OCI-LY3 (cell line): ENCODE measurements around the gene CA10.
A peak's percentile ranks its signal among the peaks of the same experiment; 100 is the strongest.

Source experiments
- H2AFZ ChIP-seq: fragments of 200-600, 300-600 bp; shearing (Covaris generic); 2 replicates; pipeline ENCODE4 v1.6.0; 2014; ENCODE audit warnings: antibody characterized with exemption, low read depth, low read length
- H3K27ac ChIP-seq: fragments of 200-600, 300-600 bp; sonication (generic); 2 replicates; pipeline ENCODE4 v1.5.1; 2014; ENCODE audit warnings: mild to moderate bottlenecking, low read length, moderate library complexity, mixed read lengths
- H3K27me3 ChIP-seq: fragments of 200-600, 300-600 bp; sonication (generic); 2 replicates; pipeline ENCODE4 v1.6.1; 2014; ENCODE audit warnings: low read depth, low read length, mixed read lengths
- H3K36me3 ChIP-seq: fragments of 200-600, 300-600 bp; sonication (generic); replicated peaks from 2 replicates; pipeline ENCODE3; 2014; ENCODE audit warnings: low read depth, low read length, mixed read lengths
- H3K4me1 ChIP-seq: fragments of 300-600, 200-600 bp; sonication (generic); 2 replicates; pipeline ENCODE4 v1.6.1; 2014; ENCODE audit warnings: low read length, mixed read lengths
- H3K4me2 ChIP-seq: fragments of 200-600, 300-600 bp; sonication (generic); 2 replicates; pipeline ENCODE4 v1.6.1; 2014; ENCODE audit warnings: low read length, mixed read lengths
- H3K4me3 ChIP-seq: fragments of 300-600, 200-600 bp; sonication (generic); 2 replicates; pipeline ENCODE4 v1.5.1; 2014; ENCODE audit warnings: antibody characterized with exemption, mild to moderate bottlenecking, low read length, moderate library complexity
- H3K79me2 ChIP-seq: fragments of 300-600, 200-600 bp; shearing (Covaris generic); 2 replicates; pipeline ENCODE4 v1.6.1; 2014; ENCODE audit warnings: mild to moderate bottlenecking, low read length, mixed read lengths
- H3K9ac ChIP-seq: fragments of 300-600, 200-600 bp; shearing (Covaris generic); 2 replicates; pipeline ENCODE4 v1.6.0; 2014; ENCODE audit warnings: mild to moderate bottlenecking, low read length, moderate library complexity
- H3K9me3 ChIP-seq: fragments of 200-600, 300-600 bp; shearing (Covaris generic); 2 replicates; pipeline ENCODE4 v1.6.1; 2014; ENCODE audit warnings: low read length, mixed read lengths; ENCODE audit not compliant: insufficient read depth
- H4K20me1 ChIP-seq: fragments of 200-600, 300-600 bp; sonication (generic); 2 replicates; pipeline ENCODE4 v1.6.1; 2016; ENCODE audit warnings: low read length, mixed read lengths; ENCODE audit not compliant: insufficient read depth
- CTCF ChIP-seq: fragments of 200-600, 300-600 bp; sonication (generic); IDR thresholded peaks from 2 replicates; pipeline ENCODE4 v1.5.1; 2014; ENCODE audit warnings: antibody characterized with exemption, low read length, low read depth
- EZH2phosphoT487 ChIP-seq: fragments of 200-600 bp; shearing (Covaris generic); IDR thresholded peaks from 2 replicates; pipeline ENCODE4 v1.6.1; 2018; ENCODE audit warnings: antibody characterized with exemption, mixed run types, low read depth

CA10 gene

GRCh38 chr17:51853857-51854256 is 304.7 kb downstream of the CA10 start:
- H3K27me3 ChIP-seq, result peaks cover 16% of the 10 kb centered on the region
- peaks cover 15% of the 10 kb centered on the region for H3K4me1 ChIP-seq
- H3K79me2 ChIP-seq, result no peaks in the 10 kb centered on the region
- no peaks in the 10 kb centered on the region for H3K36me3 ChIP-seq
- no peak overlapping the region for H3K4me2 ChIP-seq
- no peak overlapping the region for H3K27ac ChIP-seq
- no peak overlapping the region for H3K9ac ChIP-seq
- no peak for TF ChIP-seq CTCF
- TF ChIP-seq EZH2phosphoT487, result no peak
- no peak overlapping the region for H2AFZ ChIP-seq
- no peaks in the 10 kb centered on the region for H3K9me3 ChIP-seq
- no peaks in the 10 kb centered on the region for H4K20me1 ChIP-seq
- H3K4me3 ChIP-seq, result no peak overlapping the region

- H3K9me3 ChIP-seq, result no peaks in the 10 kb centered on the region
- H2AFZ ChIP-seq, result no peak overlapping the region
- no peaks in the 10 kb centered on the region for H3K79me2 ChIP-seq
- H3K9ac ChIP-seq, result no peak overlapping the region
- no peak overlapping the region for H3K4me3 ChIP-seq
- H3K4me1 ChIP-seq, result peaks cover 3% of the 10 kb centered on the region
- no peak overlapping the region for H3K4me2 ChIP-seq
- TF ChIP-seq CTCF (no peak), EZH2phosphoT487 (no peak)
- peaks cover 16% of the 10 kb centered on the region for H3K27me3 ChIP-seq
- H4K20me1 ChIP-seq, result no peaks in the 10 kb centered on the region
- H3K27ac ChIP-seq, result no peak overlapping the region
- H3K36me3 ChIP-seq, result no peaks in the 10 kb centered on the region
Measured at GRCh38 chr17:51852603-51853002, 305.9 kb downstream of the CA10 start.

GRCh38 chr17:51850201-51850600 is 308.3 kb downstream of the CA10 start:
- H3K4me2 ChIP-seq, result no peak overlapping the region
- TF ChIP-seq EZH2phosphoT487, result no peak
- peak; percentile 21; the same call in 1 of the 2 replicates for TF ChIP-seq CTCF
- H3K9ac ChIP-seq, result no peak overlapping the region
- peaks cover 9% of the 10 kb centered on the region for H3K27me3 ChIP-seq
- no peaks in the 10 kb centered on the region for H4K20me1 ChIP-seq
- H3K9me3 ChIP-seq, result no peaks in the 10 kb centered on the region
- H2AFZ ChIP-seq, result no peak overlapping the region
- H3K4me1 ChIP-seq, result no peaks in the 10 kb centered on the region
- no peak overlapping the region for H3K4me3 ChIP-seq
- H3K36me3 ChIP-seq, result no peaks in the 10 kb centered on the region
- no peaks in the 10 kb centered on the region for H3K79me2 ChIP-seq
- no peak overlapping the region for H3K27ac ChIP-seq

GRCh38 chr17:51848451-51848850 is 310.1 kb downstream of the CA10 start:
- H3K4me1 ChIP-seq, result no peaks in the 10 kb centered on the region
- H3K4me3 ChIP-seq, result no peak overlapping the region
- no peak overlapping the region for H2AFZ ChIP-seq
- no peak overlapping the region for H3K4me2 ChIP-seq
- no peaks in the 10 kb centered on the region for H3K79me2 ChIP-seq
- no peaks in the 10 kb centered on the region for H3K36me3 ChIP-seq
- no peak for TF ChIP-seq EZH2phosphoT487
- no peak overlapping the region for H3K9ac ChIP-seq
- H4K20me1 ChIP-seq, result no peaks in the 10 kb centered on the region
- H3K27ac ChIP-seq, result no peak overlapping the region
- no peaks in the 10 kb centered on the region for H3K9me3 ChIP-seq
- H3K27me3 ChIP-seq, result peaks cover 9% of the 10 kb centered on the region

GRCh38 chr17:51846566-51846965 is 311.9 kb downstream of the CA10 start:
- Histone ChIP-seq H3K27ac (no peak overlapping the region), H2AFZ (no peak overlapping the region), H4K20me1 (no peaks in the 10 kb centered on the region), H3K4me3 (no peak overlapping the region), H3K9me3 (no peaks in the 10 kb centered on the region), H3K79me2 (no peaks in the 10 kb centered on the region), H3K36me3 (no peaks in the 10 kb centered on the region), H3K9ac (no peak overlapping the region), H3K27me3 (peaks cover 15% of the 10 kb centered on the region), H3K4me1 (no peaks in the 10 kb centered on the region), H3K4me2 (no peak overlapping the region)
- no peak for TF ChIP-seq EZH2phosphoT487
- no peak for TF ChIP-seq CTCF
